GM23338 (cell line): ENCODE results near the gene RALGPS1. TPM values are rescaled to one million over a fixed set of nuclear protein-coding genes. Genes with fewer than 3 reads are reported as not detected.

Experiments
- ATAC-seq: fragments of 200-7000 bp; cut with Tn5 transposase; 3 replicates; pipeline ENCODE4 v1.9.1; 2020
- DNase-seq: peaks from one replicate; pipeline ENCODE4 v3.0.0-alpha.2; 2015; ENCODE audit warnings: low spot score
- H2AFZ ChIP-seq: fragments of 200-600 bp; sonication (generic); 2 replicates; pipeline ENCODE4 v1.8.0; 2016; ENCODE audit warnings: antibody characterized with exemption, mild to moderate bottlenecking, moderate library complexity
- H3F3A ChIP-seq: fragments of 200-600 bp; sonication (generic); replicated peaks from 2 replicates; pipeline ENCODE4 v1.8.0; 2017; ENCODE audit warnings: antibody characterized with exemption, mixed run types, low read depth
- H3K27ac ChIP-seq: fragments of 200-600 bp; sonication (generic); 2 replicates; pipeline ENCODE4 v1.6.1; 2016; ENCODE audit warnings: low read depth
- H3K27me3 ChIP-seq: fragments of 200-600 bp; sonication (generic); 2 replicates; pipeline ENCODE4 v1.8.0; 2016; ENCODE audit warnings: mild to moderate bottlenecking, mixed run types, moderate library complexity; ENCODE audit not compliant: insufficient read depth
- H3K36me3 ChIP-seq: fragments of 200-600 bp; sonication (generic); 2 replicates; pipeline ENCODE4 v1.8.0; 2016; ENCODE audit warnings: mild to moderate bottlenecking; ENCODE audit not compliant: insufficient read depth
- H3K4me1 ChIP-seq: fragments of 200-600 bp; sonication (generic); 2 replicates; pipeline ENCODE4 v1.8.0; 2016; ENCODE audit warnings: mild to moderate bottlenecking, moderate library complexity; ENCODE audit not compliant: insufficient read depth
- H3K4me2 ChIP-seq: fragments of 200-600 bp; sonication (generic); 2 replicates; pipeline ENCODE4 v1.7.1; 2017; ENCODE audit warnings: mixed run types
- H3K4me3 ChIP-seq: fragments of 200-600 bp; sonication (generic); 2 replicates; pipeline ENCODE4 v1.6.1; 2016; ENCODE audit warnings: mixed run types
- H3K79me2 ChIP-seq: fragments of 200-600 bp; sonication (generic); replicated peaks from 2 replicates; pipeline ENCODE4 v1.8.0; 2017; ENCODE audit warnings: mild to moderate bottlenecking; ENCODE audit not compliant: insufficient read depth
- H3K9me2 ChIP-seq: fragments of 200-600 bp; sonication (generic); 2 replicates; pipeline ENCODE4 v1.8.0; 2017; ENCODE audit not compliant: insufficient read depth
- H4K20me1 ChIP-seq: fragments of 200-600 bp; sonication (generic); replicated peaks from 2 replicates; pipeline ENCODE4 v1.8.0; 2017; ENCODE audit warnings: mild to moderate bottlenecking; ENCODE audit not compliant: insufficient read depth
- H3K27ac Mint-ChIP-seq: 2 replicates; pipeline ENCODE4 v1.8.0; 2020; ENCODE audit warnings: inconsistent platforms, mild to moderate bottlenecking, moderate library complexity, mixed read lengths
- H3K27me3 Mint-ChIP-seq: 3 replicates; pipeline ENCODE4 v1.8.0; 2022; ENCODE audit warnings: low read depth, mild to moderate bottlenecking, moderate library complexity, mixed read lengths, inconsistent platforms; ENCODE audit not compliant: insufficient read depth, poor library complexity
- H3K36me3 Mint-ChIP-seq: 3 replicates; pipeline ENCODE4 v1.8.0; 2021; ENCODE audit warnings: low read depth, mild to moderate bottlenecking, inconsistent platforms, moderate library complexity, mixed read lengths
- H3K4me1 Mint-ChIP-seq: 3 replicates; pipeline ENCODE4 v1.8.0; 2020; ENCODE audit warnings: mild to moderate bottlenecking, inconsistent platforms, mixed read lengths
- H3K4me3 Mint-ChIP-seq: 3 replicates; pipeline ENCODE4 v1.8.0; 2021; ENCODE audit warnings: moderate library complexity, mild to moderate bottlenecking, inconsistent platforms, mixed read lengths
- H3K9me3 Mint-ChIP-seq: 3 replicates; pipeline ENCODE4 v1.8.0; 2020; ENCODE audit warnings: moderate library complexity, mild to moderate bottlenecking, inconsistent platforms, mixed read lengths
- CREB1 ChIP-seq: fragments of 250-450 bp; sonication (Bioruptor Pico); IDR thresholded peaks from 2 replicates; pipeline ENCODE4 v1.5.0; 2020; ENCODE audit warnings: low read depth, mild to moderate bottlenecking, moderate library complexity
- CTCF ChIP-seq, 2 experiments: fragments of 200-600 bp in 1 of 2; sonication (generic) in 1 of 2; conservative IDR thresholded peaks; 2 replicates each; pipeline versions ENCODE4 v1.5.1 to v1.6.1; 2016 to 2017; ENCODE audit warnings: antibody characterized with exemption in 2 of 2, low read depth in 2 of 2, mild to moderate bottlenecking in 2 of 2, moderate library complexity in 1 of 2
- ETS1 ChIP-seq: IDR thresholded peaks from 2 replicates; pipeline ENCODE4 v1.6.1; 2016; ENCODE audit warnings: antibody characterized with exemption
- EZH2 ChIP-seq: fragments of 200-600 bp; sonication (generic); IDR thresholded peaks from one replicate; pipeline ENCODE4 v1.8.0; 2017; ENCODE audit warnings: antibody characterized with exemption, mild to moderate bottlenecking, low read depth; ENCODE audit not compliant: unreplicated experiment
- EZH2phosphoT487 ChIP-seq: fragments of 200-600 bp; sonication (generic); IDR thresholded peaks from one replicate; pipeline ENCODE4 v1.8.1; 2018; ENCODE audit warnings: antibody characterized with exemption; ENCODE audit not compliant: unreplicated experiment
- JUNB ChIP-seq: IDR thresholded peaks from one replicate; pipeline ENCODE4 v1.6.1; 2016; ENCODE audit warnings: antibody characterized with exemption; ENCODE audit not compliant: unreplicated experiment
- NANOG ChIP-seq: IDR thresholded peaks from 2 replicates; pipeline ENCODE4 v1.6.1; 2016; ENCODE audit warnings: antibody characterized with exemption, borderline replicate concordance
- POLR2AphosphoS5 ChIP-seq: IDR thresholded peaks from 2 replicates; pipeline ENCODE4 v1.6.1; 2016; ENCODE audit warnings: antibody characterized with exemption, low read depth
- REST ChIP-seq: IDR thresholded peaks from one replicate; pipeline ENCODE4 v1.6.1; 2018; ENCODE audit warnings: antibody characterized with exemption; ENCODE audit not compliant: unreplicated experiment
- STAT1 ChIP-seq: IDR thresholded peaks from one replicate; pipeline ENCODE4 v1.6.1; 2016; ENCODE audit warnings: antibody characterized with exemption; ENCODE audit not compliant: unreplicated experiment
- ZNF114 ChIP-seq: fragments of 250-450 bp; sonication (Bioruptor Pico); IDR thresholded peaks from 2 replicates; pipeline ENCODE4 v1.5.0; 2020; ENCODE audit warnings: mild to moderate bottlenecking, moderate library complexity
- ZNF331 ChIP-seq: fragments of 250-450 bp; sonication (Bioruptor Pico); IDR thresholded peaks from 2 replicates; pipeline ENCODE4 v1.5.0; 2020; ENCODE audit warnings: low read depth, mild to moderate bottlenecking, moderate library complexity
- ZNF462 ChIP-seq: fragments of 250-450 bp; sonication (Bioruptor Pico); IDR thresholded peaks from 2 replicates; pipeline ENCODE4 v1.5.0; 2020; ENCODE audit warnings: mild to moderate bottlenecking, moderate library complexity
- polyA plus RNA-seq: library from polyadenylated mRNA; unstranded; fragments of >200 nt; fragmentation: Nextera tagmentation; extraction: Ambion mirVana; gene quantifications from 2 replicates; pipeline ENCODE4 v1.2.1, GENCODE V29; 2016
- total RNA-seq: library from RNA; depleted of rRNA; stranded (reverse); fragments of >200 nt; shearing (Covaris generic); gene quantifications from 2 replicates; pipeline ENCODE4 v1.2.3, GENCODE V29; 2014

Gene RALGPS1
- total and polyA plus RNA-seq, 2 experiments from 2014 or later = 18.2 to 57.1 TPM

- no peak for TF ChIP-seq JUNB
- no peak for TF ChIP-seq POLR2AphosphoS5
- TF ChIP-seq ZNF331 (CRISPR knock-in tag) = no peak
- TF ChIP-seq ETS1 = no peak
- no peak for TF ChIP-seq NANOG
- no peak for TF ChIP-seq ZNF462 (CRISPR knock-in tag)
- TF ChIP-seq STAT1 = no peak
- TF ChIP-seq REST = no peak
- no peak for TF ChIP-seq CREB1 (CRISPR knock-in tag)
- no peak for TF ChIP-seq CTCF (conservative IDR thresholded peaks at IDR 0.05; ENCODE audit: low read depth in 2 of 2)
- no peak for TF ChIP-seq EZH2phosphoT487
- no peak for TF ChIP-seq ZNF114
- TF ChIP-seq EZH2 = no peak
- ATAC-seq (no peak), DNase-seq (no peak)
- Mint-ChIP-seq H3K4me3 (no peak overlapping the region), H3K4me1 (no peaks in the 10 kb centered on the region; the same call in 1 of the 3 replicates), H3K27me3 (peaks cover 4% of the 10 kb centered on the region), H3K9me3 (no peaks in the 10 kb centered on the region), H3K27ac (no peak overlapping the region), H3K36me3 (no peaks in the 10 kb centered on the region; the same call in 2 of the 3 replicates)
- no peaks in the 10 kb centered on the region for H3K79me2 ChIP-seq
- H3K27ac ChIP-seq = no peak overlapping the region
- H4K20me1 ChIP-seq = no peaks in the 10 kb centered on the region; the same call in 1 of the 2 replicates
- H2AFZ ChIP-seq = no peak overlapping the region
- H3F3A ChIP-seq = no peaks in the 10 kb centered on the region
- 0 out of 2 replicates have a peak, but pooled peaks cover 6% of the 10 kb centered on the region for H3K9me2 ChIP-seq
- H3K36me3 ChIP-seq = no peaks in the 10 kb centered on the region
- H3K27me3 ChIP-seq = no peaks in the 10 kb centered on the region
- no peak overlapping the region for H3K4me3 ChIP-seq
- H3K4me2 ChIP-seq = no peak overlapping the region
- H3K4me1 ChIP-seq = no peaks in the 10 kb centered on the region
Observed at GRCh38 chr9:127175319-127175715, 260.7 kb downstream of the RALGPS1 start.
